Measurements from ENCODE around the gene NT5C2. TPM values are rescaled to one million over a fixed set of nuclear protein-coding genes. Genes with fewer than 3 reads are reported as not detected.

NT5C2 gene
- total RNA-seq, 2 donors from 2014 or later: 88.4 to 112 TPM

GRCh38 chr10:103096130-103096529 lies 96.9 kb downstream of the NT5C2 start:
- Histone ChIP-seq H3K9me3 (no peaks in the 10 kb centered on the region), H3K4me1 (replicated peaks) (no peaks in the 10 kb centered on the region), H3K4me3 (no peak overlapping the region), H3K27ac (no peak overlapping the region), H3K36me3 (peaks cover 5 to 14% of the 10 kb centered on the region in 2 donors), H3K27me3 (replicated peaks; ENCODE audit: insufficient read depth) (no peaks in the 10 kb centered on the region)
- WGBS: 53% methylated on average over 3 of the region's 3 CpGs
- TF ChIP-seq POLR2A (IDR thresholded peaks at IDR 0.05): no peak
- no peak for TF ChIP-seq CTCF (IDR thresholded peaks at IDR 0.05)
- TF ChIP-seq POLR2AphosphoS5 (IDR thresholded peaks at IDR 0.05): no peak
- no peak for DNase-seq (ENCODE audit: low spot score)
- intact Hi-C loops (cut with DNase I): no loop called here

DNA sequence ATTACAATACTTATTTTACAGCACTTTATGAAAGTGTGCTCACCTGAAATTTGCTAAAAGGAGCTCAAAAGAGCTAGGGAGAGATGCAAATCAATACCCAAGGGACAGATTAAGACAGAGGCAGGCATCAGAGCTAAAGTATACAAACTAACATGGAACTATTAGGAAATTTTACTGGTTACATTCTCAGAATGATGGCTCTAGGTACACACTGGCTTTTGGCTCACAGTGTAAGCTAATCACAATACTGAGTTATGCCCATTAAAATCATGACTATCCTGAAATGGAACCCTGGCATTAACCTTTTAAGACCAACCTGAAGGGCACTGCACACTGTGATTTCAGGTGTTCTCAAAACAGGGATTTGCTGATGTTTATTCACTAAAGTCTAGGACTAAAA lies 98.1 kb downstream of the NT5C2 start:
- no peaks in the 10 kb centered on the region for H3K27me3 ChIP-seq (replicated peaks; ENCODE audit: insufficient read depth)
- no peak overlapping the region for H3K27ac ChIP-seq
- H3K9me3 ChIP-seq: no peaks in the 10 kb centered on the region
- DNase-seq (ENCODE audit: low spot score): no peak
- no peak for TF ChIP-seq CTCF (IDR thresholded peaks at IDR 0.05)
- TF ChIP-seq POLR2AphosphoS5 (IDR thresholded peaks at IDR 0.05): no peak
- TF ChIP-seq POLR2A (IDR thresholded peaks at IDR 0.05): no peak
- no peak overlapping the region for H3K4me3 ChIP-seq
- H3K4me1 ChIP-seq (replicated peaks): no peaks in the 10 kb centered on the region
- intact Hi-C loops (cut with DNase I): no loop called here
- peaks cover 9 to 20% of the 10 kb centered on the region in 2 donors for H3K36me3 ChIP-seq

GRCh38 chr10:103090911-103091310 lies 102.2 kb downstream of the NT5C2 start:
- DNase-seq (ENCODE audit: low spot score): no peak

GRCh38 chr10:103089493-103089892 lies 103.6 kb downstream of the NT5C2 start:
- Histone ChIP-seq H3K27me3 (replicated peaks; ENCODE audit: insufficient read depth) (no peaks in the 10 kb centered on the region), H3K4me1 (replicated peaks) (no peaks in the 10 kb centered on the region), H3K9me3 (no peaks in the 10 kb centered on the region), H3K36me3 (peaks cover 20 to 28% of the 10 kb centered on the region in 2 donors), H3K4me3 (no peak overlapping the region), H3K27ac (no peak overlapping the region)
- WGBS: 71% methylated on average over 10 of the region's 10 CpGs
- no peak for DNase-seq (ENCODE audit: low spot score)
- TF ChIP-seq POLR2AphosphoS5 (IDR thresholded peaks at IDR 0.05) (no peak), POLR2A (IDR thresholded peaks at IDR 0.05) (no peak), CTCF (IDR thresholded peaks at IDR 0.05) (no peak)
- intact Hi-C loops (cut with DNase I): no loop called here

More at GRCh38 chr10:103090911-103091310, 102.2 kb downstream of the NT5C2 start:
- 97% methylated on average over 7 of the region's 7 CpGs for WGBS
- Histone ChIP-seq H3K9me3 (no peaks in the 10 kb centered on the region), H3K36me3 (peaks cover 20 to 28% of the 10 kb centered on the region in 2 donors), H3K27me3 (replicated peaks; ENCODE audit: insufficient read depth) (no peaks in the 10 kb centered on the region), H3K4me3 (no peak overlapping the region), H3K27ac (no peak overlapping the region), H3K4me1 (replicated peaks) (no peaks in the 10 kb centered on the region)
- intact Hi-C loops (cut with DNase I): no loop called here
- TF ChIP-seq CTCF (IDR thresholded peaks at IDR 0.05): no peak

- Histone ChIP-seq H3K4me3 (no peak overlapping the region), H3K36me3 (peaks cover 13 to 23% of the 10 kb centered on the region in 2 donors), H3K27me3 (replicated peaks; ENCODE audit: insufficient read depth) (no peaks in the 10 kb centered on the region), H3K9me3 (no peaks in the 10 kb centered on the region), H3K27ac (no peak overlapping the region), H3K4me1 (replicated peaks) (no peaks in the 10 kb centered on the region)
- TF ChIP-seq POLR2A (IDR thresholded peaks at IDR 0.05) (no peak), CTCF (IDR thresholded peaks at IDR 0.05) (no peak), POLR2AphosphoS5 (IDR thresholded peaks at IDR 0.05) (no peak)
- intact Hi-C loops (cut with DNase I): no loop called here
- 90% methylated on average over 2 of the region's 2 CpGs for WGBS
- no peak for DNase-seq (ENCODE audit: low spot score)
These were observed 106.3 kb downstream of the NT5C2 start for GRCh38 chr10:103086799-103087198.
